OCI-LY3 (cell line): ENCODE data around the gene FGD4.

Experiments used
- CTCF ChIP-seq: fragments of 200-600, 300-600 bp; sonication (generic); IDR thresholded peaks from 2 replicates; pipeline ENCODE4 v1.5.1; 2014; ENCODE audit warnings: antibody characterized with exemption, low read length, low read depth
- EZH2phosphoT487 ChIP-seq: fragments of 200-600 bp; shearing (Covaris generic); IDR thresholded peaks from 2 replicates; pipeline ENCODE4 v1.6.1; 2018; ENCODE audit warnings: antibody characterized with exemption, mixed run types, low read depth

- TF ChIP-seq CTCF, result no peak
- no peak for TF ChIP-seq EZH2phosphoT487
Observed at GRCh38 chr12:32519047-32519446, 119.7 kb downstream of the FGD4 start.
